ENCODE results near the gene MAPK13. TPM values are rescaled to one million over a fixed set of nuclear protein-coding genes. Genes with fewer than 3 reads are reported as not detected.

Gene MAPK13
- total and polyA plus RNA-seq, 4 donors, result 1.9 to 17.2 (median 3.0) TPM

- no peak overlapping the region for H3K9ac ChIP-seq (ENCODE audit: low read depth in 1 of 2, low read length in 2 of 2)
- H3K36me3 ChIP-seq (ENCODE audit: control insufficient read depth in 4 of 4, insufficient read depth in 3 of 4, low read depth in 1 of 4, low read length in 3 of 4), result peaks cover 0 to 2% (median 0%) of the 10 kb centered on the region in 4 donors
These were observed 9.8 kb downstream of the MAPK13 start for GRCh38 chr6:36139991-36140710.

DNA sequence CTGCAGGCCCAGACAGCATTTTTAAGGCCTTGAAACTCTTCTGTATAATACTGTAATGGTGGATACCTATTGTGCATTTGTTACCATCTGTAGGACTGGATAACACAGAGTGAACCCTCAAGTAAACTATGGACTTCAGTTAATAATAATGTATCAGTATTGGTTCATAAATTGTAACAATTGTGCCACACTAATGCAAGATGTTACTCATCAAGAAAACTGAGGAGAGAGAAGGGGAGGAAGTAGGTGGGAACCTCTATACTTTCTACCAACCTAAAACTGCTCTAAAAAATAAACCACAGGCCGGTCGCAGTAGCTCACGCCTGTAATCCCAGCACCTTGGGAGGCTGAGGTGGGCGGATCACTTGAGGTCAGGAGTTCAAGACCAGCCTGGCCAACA, 10.8 kb downstream of the MAPK13 start:
- Histone ChIP-seq H3K4me3 (ENCODE audit: low read depth in 1 of 3, low read length in 3 of 3) (no peak overlapping the region), H3K9me3 (ENCODE audit: control insufficient read depth in 4 of 4, low read length in 3 of 4) (no peaks in the 10 kb centered on the region), H3K27me3 (ENCODE audit: control insufficient read depth in 4 of 4, insufficient read depth in 4 of 4, low read length in 3 of 4) (no peaks in the 10 kb centered on the region), H3K27ac (ENCODE audit: low read depth in 1 of 2, low read length in 2 of 2) (no peak overlapping the region), H3K36me3 (ENCODE audit: control insufficient read depth in 4 of 4, insufficient read depth in 3 of 4, low read depth in 1 of 4, low read length in 3 of 4) (peaks cover 0 to 2% (median 0%) of the 10 kb centered on the region in 4 donors), H3K4me1 (ENCODE audit: control insufficient read depth in 4 of 4, insufficient read depth in 4 of 4, low read length in 3 of 4) (no peaks in the 10 kb centered on the region), H3K9ac (ENCODE audit: low read depth in 1 of 2, low read length in 2 of 2) (no peak overlapping the region)
- no peak for DNase-seq (ENCODE audit: low spot score)
- WGBS, result 91% methylated on average over 4 of the region's 4 CpGs
- TF ChIP-seq GABPA (IDR thresholded peaks at IDR 0.05 in 1 of 2, conservative IDR thresholded peaks at IDR 0.05 in 1 of 2), result no peak
- TF ChIP-seq, protein P1, sequence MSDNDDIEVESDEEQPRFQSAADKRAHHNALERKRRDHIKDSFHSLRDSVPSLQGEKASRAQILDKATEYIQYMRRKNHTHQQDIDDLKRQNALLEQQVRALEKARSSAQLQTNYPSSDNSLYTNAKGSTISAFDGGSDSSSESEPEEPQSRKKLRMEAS (IDR thresholded peaks at IDR 0.05), result no peak
- TF ChIP-seq EGR1 (IDR thresholded peaks at IDR 0.05; ENCODE audit: low read depth in 2 of 2), result no peak
- TF ChIP-seq FOXA1 (IDR thresholded peaks at IDR 0.05), result no peak
- no peak for TF ChIP-seq REST (IDR thresholded peaks at IDR 0.05)
- TF ChIP-seq SP1 (IDR thresholded peaks at IDR 0.05), result no peak
- no peak for TF ChIP-seq TAF1 (conservative IDR thresholded peaks at IDR 0.05)
- no peak for TF ChIP-seq RAD21 (IDR thresholded peaks at IDR 0.05)
- no peak for TF ChIP-seq RXRA (IDR thresholded peaks at IDR 0.05)
- no peak for TF ChIP-seq YY1 (IDR thresholded peaks at IDR 0.05)
- no peak for TF ChIP-seq NR2F2 (IDR thresholded peaks at IDR 0.05)
- no peak for TF ChIP-seq HNF4A (conservative IDR thresholded peaks at IDR 0.05)
- TF ChIP-seq JUND (IDR thresholded peaks at IDR 0.05), result no peak
- no peak for TF ChIP-seq CTCF (IDR thresholded peaks at IDR 0.05; ENCODE audit: low read depth, low read length, missing input control)
- no peak for TF ChIP-seq FOXA2 (IDR thresholded peaks at IDR 0.05)
- no peak for TF ChIP-seq HNF4G (IDR thresholded peaks at IDR 0.05)

More at GRCh38 chr6:36139991-36140710, 9.8 kb downstream of the MAPK13 start:
- TF ChIP-seq HNF4G (IDR thresholded peaks at IDR 0.05) (no peak), TAF1 (conservative IDR thresholded peaks at IDR 0.05) (no peak), ZBTB33 (IDR thresholded peaks at IDR 0.05) (no peak), YY1 (IDR thresholded peaks at IDR 0.05) (no peak), SP1 (IDR thresholded peaks at IDR 0.05) (no peak), HNF4A (conservative IDR thresholded peaks at IDR 0.05) (no peak), NR2F2 (IDR thresholded peaks at IDR 0.05) (no peak), EGR1 (IDR thresholded peaks at IDR 0.05; ENCODE audit: low read depth in 2 of 2) (no peak)
- TF ChIP-seq, protein P2, sequence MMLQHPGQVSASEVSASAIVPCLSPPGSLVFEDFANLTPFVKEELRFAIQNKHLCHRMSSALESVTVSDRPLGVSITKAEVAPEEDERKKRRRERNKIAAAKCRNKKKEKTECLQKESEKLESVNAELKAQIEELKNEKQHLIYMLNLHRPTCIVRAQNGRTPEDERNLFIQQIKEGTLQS (IDR thresholded peaks at IDR 0.05), result no peak
- Histone ChIP-seq H3K27ac (ENCODE audit: low read depth in 1 of 2, low read length in 2 of 2) (no peak overlapping the region), H3K4me3 (ENCODE audit: low read depth in 1 of 3, low read length in 3 of 3) (no peak overlapping the region), H3K27me3 (ENCODE audit: control insufficient read depth in 4 of 4, insufficient read depth in 4 of 4, low read length in 3 of 4) (no peaks in the 10 kb centered on the region), H3K4me1 (ENCODE audit: control insufficient read depth in 4 of 4, insufficient read depth in 4 of 4, low read length in 3 of 4) (no peaks in the 10 kb centered on the region), H3K9me3 (ENCODE audit: control insufficient read depth in 4 of 4, low read length in 3 of 4) (no peaks in the 10 kb centered on the region)
- WGBS, result 90% methylated on average over 8 of the region's 8 CpGs
- DNase-seq (ENCODE audit: low spot score), result no peak

Data from liver (tissue), 9 donors.